Stimulated activated CD4-positive, alpha-beta T cell treated with anti-CD3 and anti-CD28 coated beads, Interleukin-4, amount 100 ng/mL, for 4 hours (primary cell): ENCODE measurements around the gene ETDC.

Experiments used
- DNase-seq, 2 experiments: peaks; one replicate each; pipeline ENCODE4 v3.0.0-alpha.2; 2020

The ETDC gene

GRCh38 chrX:135347381-135348016 lies 38.2 kb downstream of the ETDC start:
- no peak for DNase-seq

GRCh38 chrX:135354288-135354687 lies 45.0 kb downstream of the ETDC start:
- no peak for DNase-seq
